Measurements from ENCODE around the gene FFAR3.

Gene FFAR3

GRCh38 chr19:35342430-35342829 is 15.8 kb upstream of the FFAR3 start:
- Histone ChIP-seq H3K27me3 (ENCODE audit: control insufficient read depth in 1 of 2, insufficient read depth in 2 of 2, low read length in 2 of 2) (peaks cover 3% of the 10 kb centered on the region in 2 donors), H3K4me1 (ENCODE audit: control insufficient read depth, insufficient read depth, low read length) (no peaks in the 10 kb centered on the region), H3K36me3 (ENCODE audit: control insufficient read depth in 2 of 2, insufficient read depth in 2 of 2, low read length in 2 of 2) (no peaks in the 10 kb centered on the region), H3K9ac (ENCODE audit: low read length in 2 of 2) (no peak overlapping the region), H3K9me3 (ENCODE audit: control insufficient read depth in 2 of 2, low read length in 2 of 2) (no peaks in the 10 kb centered on the region), H3K27ac (ENCODE audit: low read length) (no peak overlapping the region), H3K4me3 (ENCODE audit: low read length in 2 of 2) (no peak overlapping the region)

GRCh38 chr19:35344511-35345031 is 13.7 kb upstream of the FFAR3 start:
- Histone ChIP-seq H3K27ac (ENCODE audit: low read length) (no peak overlapping the region), H3K27me3 (ENCODE audit: control insufficient read depth in 1 of 2, insufficient read depth in 2 of 2, low read length in 2 of 2) (peaks cover 3 to 5% of the 10 kb centered on the region in 2 donors), H3K4me3 (ENCODE audit: low read length in 2 of 2) (no peak overlapping the region), H3K4me1 (ENCODE audit: control insufficient read depth, insufficient read depth, low read length) (no peaks in the 10 kb centered on the region), H3K9ac (ENCODE audit: low read length in 2 of 2) (no peak overlapping the region), H3K9me3 (ENCODE audit: control insufficient read depth in 2 of 2, low read length in 2 of 2) (no peaks in the 10 kb centered on the region), H3K36me3 (ENCODE audit: control insufficient read depth in 2 of 2, insufficient read depth in 2 of 2, low read length in 2 of 2) (no peaks in the 10 kb centered on the region)

GRCh38 chr19:35345671-35346111 is 12.6 kb upstream of the FFAR3 start:
- H3K27me3 ChIP-seq (ENCODE audit: control insufficient read depth in 1 of 2, insufficient read depth in 2 of 2, low read length in 2 of 2), result peaks cover 5 to 7% of the 10 kb centered on the region in 2 donors
- H3K9ac ChIP-seq (ENCODE audit: low read length in 2 of 2), result no peak overlapping the region
- no peak overlapping the region for H3K27ac ChIP-seq (ENCODE audit: low read length)

GRCh38 chr19:35346193-35347052 is 11.8 kb upstream of the FFAR3 start:
- Histone ChIP-seq H3K27ac (ENCODE audit: low read length) (no peak overlapping the region), H3K36me3 (ENCODE audit: control insufficient read depth in 2 of 2, insufficient read depth in 2 of 2, low read length in 2 of 2) (no peaks in the 10 kb centered on the region), H3K4me3 (ENCODE audit: low read length in 2 of 2) (no peak overlapping the region), H3K9ac (ENCODE audit: low read length in 2 of 2) (no peak overlapping the region), H3K27me3 (ENCODE audit: control insufficient read depth in 1 of 2, insufficient read depth in 2 of 2, low read length in 2 of 2) (peaks cover 5 to 9% of the 10 kb centered on the region in 2 donors), H3K9me3 (ENCODE audit: control insufficient read depth in 2 of 2, low read length in 2 of 2) (no peaks in the 10 kb centered on the region), H3K4me1 (ENCODE audit: control insufficient read depth, insufficient read depth, low read length) (no peaks in the 10 kb centered on the region)

More at GRCh38 chr19:35345671-35346111, 12.6 kb upstream of the FFAR3 start:
- no peaks in the 10 kb centered on the region for H3K9me3 ChIP-seq (ENCODE audit: control insufficient read depth in 2 of 2, low read length in 2 of 2)
- no peaks in the 10 kb centered on the region for H3K36me3 ChIP-seq (ENCODE audit: control insufficient read depth in 2 of 2, insufficient read depth in 2 of 2, low read length in 2 of 2)
- no peaks in the 10 kb centered on the region for H3K4me1 ChIP-seq (ENCODE audit: control insufficient read depth, insufficient read depth, low read length)
- no peak overlapping the region for H3K4me3 ChIP-seq (ENCODE audit: low read length in 2 of 2)

- Histone ChIP-seq H3K9me3 (ENCODE audit: control insufficient read depth in 2 of 2, low read length in 2 of 2) (no peaks in the 10 kb centered on the region), H3K27me3 (ENCODE audit: control insufficient read depth in 1 of 2, insufficient read depth in 2 of 2, low read length in 2 of 2) (peaks cover 4 to 9% of the 10 kb centered on the region in 2 donors), H3K36me3 (ENCODE audit: control insufficient read depth in 2 of 2, insufficient read depth in 2 of 2, low read length in 2 of 2) (no peaks in the 10 kb centered on the region), H3K27ac (ENCODE audit: low read length) (no peak within 1 kb of the TSS), H3K4me1 (ENCODE audit: control insufficient read depth, insufficient read depth, low read length) (no peaks in the 10 kb centered on the region), H3K4me3 (ENCODE audit: low read length in 2 of 2) (no peak within 1 kb of the TSS), H3K9ac (ENCODE audit: low read length in 2 of 2) (no peak within 1 kb of the TSS)
Observed at GRCh38 chr19:35347171-35347929, 10.9 kb upstream of the FFAR3 start, which contains the start of gene FFAR1. Gene FFAR1 (plus strand): TSS chr19:35347902. CDS start chr19:35351552, 3,650 bp downstream.

- no peak overlapping the region for H3K9ac ChIP-seq (ENCODE audit: low read length in 2 of 2)
- H3K27ac ChIP-seq (ENCODE audit: low read length), result no peak overlapping the region
- no peak overlapping the region for H3K4me3 ChIP-seq (ENCODE audit: low read length in 2 of 2)
Observed at GRCh38 chr19:35347930-35348298, 10.3 kb upstream of the FFAR3 start.

GRCh38 chr19:35348911-35349611 is 9.2 kb upstream of the FFAR3 start:
- H3K4me1 ChIP-seq (ENCODE audit: control insufficient read depth, insufficient read depth, low read length), result no peaks in the 10 kb centered on the region
- no peaks in the 10 kb centered on the region for H3K9me3 ChIP-seq (ENCODE audit: control insufficient read depth in 2 of 2, low read length in 2 of 2)
- no peak overlapping the region for H3K27ac ChIP-seq (ENCODE audit: low read length)
- H3K36me3 ChIP-seq (ENCODE audit: control insufficient read depth in 2 of 2, insufficient read depth in 2 of 2, low read length in 2 of 2), result no peaks in the 10 kb centered on the region
- H3K4me3 ChIP-seq (ENCODE audit: low read length in 2 of 2), result no peak overlapping the region
- no peak overlapping the region for H3K9ac ChIP-seq (ENCODE audit: low read length in 2 of 2)
- H3K27me3 ChIP-seq (ENCODE audit: control insufficient read depth in 1 of 2, insufficient read depth in 2 of 2, low read length in 2 of 2), result peaks cover 6 to 11% of the 10 kb centered on the region in 2 donors

More at GRCh38 chr19:35347930-35348298, 10.3 kb upstream of the FFAR3 start:
- Histone ChIP-seq H3K27me3 (ENCODE audit: control insufficient read depth in 1 of 2, insufficient read depth in 2 of 2, low read length in 2 of 2) (peaks cover 6 to 11% of the 10 kb centered on the region in 2 donors), H3K4me1 (ENCODE audit: control insufficient read depth, insufficient read depth, low read length) (no peaks in the 10 kb centered on the region), H3K9me3 (ENCODE audit: control insufficient read depth in 2 of 2, low read length in 2 of 2) (no peaks in the 10 kb centered on the region), H3K36me3 (ENCODE audit: control insufficient read depth in 2 of 2, insufficient read depth in 2 of 2, low read length in 2 of 2) (no peaks in the 10 kb centered on the region)

- no peaks in the 10 kb centered on the region for H3K9me3 ChIP-seq (ENCODE audit: control insufficient read depth in 2 of 2, low read length in 2 of 2)
- no peak overlapping the region for H3K9ac ChIP-seq (ENCODE audit: low read length in 2 of 2)
- no peaks in the 10 kb centered on the region for H3K36me3 ChIP-seq (ENCODE audit: control insufficient read depth in 2 of 2, insufficient read depth in 2 of 2, low read length in 2 of 2)
- peaks cover 6 to 10% of the 10 kb centered on the region in 2 donors for H3K27me3 ChIP-seq (ENCODE audit: control insufficient read depth in 1 of 2, insufficient read depth in 2 of 2, low read length in 2 of 2)
- no peaks in the 10 kb centered on the region for H3K4me1 ChIP-seq (ENCODE audit: control insufficient read depth, insufficient read depth, low read length)
- no peak overlapping the region for H3K27ac ChIP-seq (ENCODE audit: low read length)
- H3K4me3 ChIP-seq (ENCODE audit: low read length in 2 of 2), result no peak overlapping the region
Observed at GRCh38 chr19:35349614-35350521, 8.4 kb upstream of the FFAR3 start.

- no peaks in the 10 kb centered on the region for H3K4me1 ChIP-seq (ENCODE audit: control insufficient read depth, insufficient read depth, low read length)
- peaks cover 9 to 15% of the 10 kb centered on the region in 2 donors for H3K27me3 ChIP-seq (ENCODE audit: control insufficient read depth in 1 of 2, insufficient read depth in 2 of 2, low read length in 2 of 2)
- no peak overlapping the region for H3K27ac ChIP-seq (ENCODE audit: low read length)
- no peaks in the 10 kb centered on the region for H3K9me3 ChIP-seq (ENCODE audit: control insufficient read depth in 2 of 2, low read length in 2 of 2)
- no peaks in the 10 kb centered on the region for H3K36me3 ChIP-seq (ENCODE audit: control insufficient read depth in 2 of 2, insufficient read depth in 2 of 2, low read length in 2 of 2)
- H3K9ac ChIP-seq (ENCODE audit: low read length in 2 of 2), result no peak overlapping the region
- H3K4me3 ChIP-seq (ENCODE audit: low read length in 2 of 2), result no peak overlapping the region
Observed at GRCh38 chr19:35350591-35350990, 7.7 kb upstream of the FFAR3 start.

Data from stomach smooth muscle (tissue), 2 donors.